Activated T-helper 2 cell treated with anti-CD3 and anti-CD28 coated beads, Interferon-gamma antibody, Interleukin-2, Interleukin-4, amounts not matched to agents 10 μg/mL and 5 μg/mL and 100 μg/mL, durations not matched to agents 14 hours and 24 hours and 36 hours (primary cell): ENCODE results near the gene FAM24B. TPM values are rescaled to one million over a fixed set of nuclear protein-coding genes. Genes with fewer than 3 reads are reported as not detected.

Experiments
- DNase-seq: peaks from one replicate; pipeline ENCODE4 v3.0.0; 2021; ENCODE audit warnings: low spot score
- H3K27ac Mint-ChIP-seq: one replicate; pipeline ENCODE4 v1.8.0; 2021; ENCODE audit warnings: mixed read lengths
- H3K27me3 Mint-ChIP-seq: one replicate; pipeline ENCODE4 v1.8.0; 2021; ENCODE audit warnings: low read depth, mixed read lengths
- H3K36me3 Mint-ChIP-seq: one replicate; pipeline ENCODE4 v1.8.0; 2021; ENCODE audit warnings: low read depth, mixed read lengths
- H3K4me1 Mint-ChIP-seq: one replicate; pipeline ENCODE4 v1.8.0; 2021; ENCODE audit warnings: low read depth, mixed read lengths
- H3K4me3 Mint-ChIP-seq: one replicate; pipeline ENCODE4 v1.8.0; 2021; ENCODE audit warnings: low read depth, mild to moderate bottlenecking, moderate library complexity, mixed read lengths
- H3K9me3 Mint-ChIP-seq: one replicate; pipeline ENCODE4 v1.8.0; 2021; ENCODE audit warnings: mixed read lengths
- intact Hi-C: fragments of 100-400 bp; cut with micrococcal nuclease; formaldehyde crosslinking; loops from one replicate; pipeline ENCODE4 v1.15.1; 2023
- total RNA-seq: library from RNA; stranded (reverse); gene quantifications from 2 replicates; pipeline ENCODE4 v1.2.3, GENCODE V29; 2022

Gene FAM24B
- total RNA-seq, 1 donor from 2014 or later, result 16.0 TPM

DNA sequence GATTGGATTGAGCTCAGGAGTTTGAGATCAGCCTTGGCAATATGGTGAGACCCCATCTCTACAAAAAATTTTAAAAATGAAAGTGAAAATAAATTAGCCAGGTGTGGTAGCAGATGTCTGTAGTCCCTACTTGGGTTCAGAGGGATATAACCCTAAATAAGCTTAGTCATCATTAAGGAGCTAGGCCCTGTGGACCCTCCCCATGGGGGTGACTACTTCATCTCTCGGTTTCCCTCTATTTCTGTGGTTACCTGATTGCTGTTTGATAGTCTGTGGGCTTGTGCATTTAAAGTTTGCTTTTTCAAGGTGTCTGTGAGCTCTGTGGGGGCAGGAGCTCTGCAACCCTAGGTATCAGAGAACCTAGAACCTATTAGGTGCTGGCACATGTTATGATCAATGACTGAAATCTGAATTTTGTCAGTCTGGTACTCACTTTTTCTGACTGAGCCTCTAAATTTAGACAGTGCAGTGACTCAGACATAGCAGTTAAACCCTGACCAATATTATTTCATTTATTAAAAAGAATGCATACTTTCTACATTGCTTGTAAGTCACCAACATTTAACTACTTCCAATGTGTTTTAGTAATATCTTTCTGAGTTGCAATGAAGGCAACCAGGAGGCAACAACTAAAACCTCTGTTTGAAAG lies 25.6 kb downstream of the FAM24B start:
- Mint-ChIP-seq H3K36me3 (peaks cover 77% of the 10 kb centered on the region), H3K27ac (peak overlapping the region; percentile 31), H3K4me1 (peaks cover 29% of the 10 kb centered on the region), H3K9me3 (no peaks in the 10 kb centered on the region), H3K27me3 (no peaks in the 10 kb centered on the region), H3K4me3 (no peak overlapping the region)
- intact Hi-C loops, result no loop called here
- no peak for DNase-seq

- Mint-ChIP-seq H3K4me3 (no peak overlapping the region), H3K36me3 (peaks cover 74% of the 10 kb centered on the region), H3K27me3 (no peaks in the 10 kb centered on the region), H3K4me1 (peaks cover 29% of the 10 kb centered on the region), H3K27ac (no peak overlapping the region), H3K9me3 (no peaks in the 10 kb centered on the region)
- intact Hi-C loops, result no loop called here
- DNase-seq, result no peak
Measured at GRCh38 chr10:122852261-122852660, 27.1 kb downstream of the FAM24B start.

DNA sequence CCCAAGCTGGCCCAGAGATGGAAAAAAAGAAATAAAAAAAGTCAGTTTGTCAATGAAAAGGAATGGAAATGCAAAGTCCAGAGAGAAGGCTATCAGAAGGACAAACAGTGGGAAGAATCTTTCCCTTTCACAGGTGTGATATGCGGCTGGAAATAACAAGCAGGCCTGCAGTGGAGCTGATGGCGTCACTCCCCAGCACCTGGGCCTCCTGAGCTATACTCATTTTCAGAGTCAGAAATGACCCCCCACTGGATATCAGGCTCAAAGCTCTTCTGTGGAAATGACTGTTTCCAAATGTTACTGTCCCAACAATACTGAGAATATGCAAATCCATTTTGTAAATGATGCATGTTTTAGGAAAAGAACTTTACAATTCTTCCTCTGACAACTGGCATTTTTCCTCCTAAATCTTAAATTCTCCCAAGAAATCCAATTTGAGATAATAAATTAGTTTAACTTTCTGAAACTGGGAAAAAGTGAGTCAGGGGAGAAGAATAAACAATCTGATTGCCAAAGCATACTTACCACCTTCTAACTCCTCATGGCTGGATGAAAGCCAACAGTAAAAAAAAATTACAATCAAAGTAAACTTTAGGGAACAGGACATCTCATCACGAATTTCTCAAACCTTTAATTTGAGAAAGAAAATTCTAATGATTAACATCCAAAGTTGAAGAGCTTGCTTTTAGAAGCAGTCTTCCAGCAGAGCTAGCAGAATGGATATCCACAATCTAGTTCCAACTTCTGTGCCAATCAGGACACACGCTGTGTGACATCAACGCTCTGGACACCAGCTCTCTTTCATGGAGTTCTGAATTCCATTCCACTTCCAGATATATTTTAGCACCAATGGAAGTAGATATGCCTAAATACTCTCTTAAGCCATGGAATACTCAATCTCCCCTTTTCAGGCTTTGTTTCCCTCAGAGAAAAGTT lies 28.4 kb downstream of the FAM24B start:
- peaks cover 27% of the 10 kb centered on the region for H3K4me1 Mint-ChIP-seq
- peaks cover 74% of the 10 kb centered on the region for H3K36me3 Mint-ChIP-seq
- no peak overlapping the region for H3K4me3 Mint-ChIP-seq
- no peaks in the 10 kb centered on the region for H3K9me3 Mint-ChIP-seq
- intact Hi-C loops, result no loop called here
- H3K27ac Mint-ChIP-seq, result no peak overlapping the region
- no peaks in the 10 kb centered on the region for H3K27me3 Mint-ChIP-seq
- no peak for DNase-seq

DNA sequence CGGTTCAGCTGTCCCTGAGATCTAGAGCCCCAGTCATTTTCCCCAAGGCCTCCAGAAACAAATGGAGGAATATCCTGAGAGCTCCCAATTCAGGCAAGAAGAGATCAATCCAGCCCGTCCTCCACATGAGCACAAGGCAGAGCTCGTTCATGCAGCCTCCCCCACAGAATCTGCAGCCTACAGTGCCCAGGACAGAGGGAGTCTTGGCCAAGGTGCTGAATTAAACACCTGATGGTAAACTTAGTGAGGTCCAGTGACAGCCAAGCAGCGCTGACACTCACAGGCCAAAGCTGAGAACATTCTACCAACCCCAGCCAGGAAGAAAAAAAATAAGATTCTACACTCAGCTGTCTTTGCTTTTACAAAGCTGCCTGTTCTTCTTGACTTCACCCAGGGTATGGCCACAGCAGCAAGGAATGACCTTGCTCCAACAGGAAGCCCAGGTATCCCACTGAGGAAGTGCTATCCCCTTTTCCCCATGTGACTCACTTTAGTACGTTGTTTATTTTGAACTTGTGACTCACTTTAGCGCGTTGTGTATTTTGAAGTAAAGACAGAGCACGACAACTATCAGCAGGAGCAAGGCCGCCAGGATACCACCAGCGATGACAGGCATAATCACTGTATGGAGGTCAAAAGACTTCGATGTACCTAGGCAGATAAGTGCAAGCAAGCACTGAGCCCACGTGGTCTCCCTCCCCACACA lies 29.3 kb downstream of the FAM24B start:
- DNase-seq, result no peak
- Mint-ChIP-seq H3K9me3 (no peaks in the 10 kb centered on the region), H3K36me3 (peaks cover 76% of the 10 kb centered on the region), H3K4me1 (peaks cover 20% of the 10 kb centered on the region), H3K27ac (no peak overlapping the region), H3K27me3 (no peaks in the 10 kb centered on the region), H3K4me3 (no peak overlapping the region)
- intact Hi-C loops, result no loop called here

GRCh38 chr10:122849090-122849489 lies 30.3 kb downstream of the FAM24B start:
- intact Hi-C loops, result no loop called here
- DNase-seq, result no peak
- peaks cover 10% of the 10 kb centered on the region for H3K4me1 Mint-ChIP-seq
- H3K27ac Mint-ChIP-seq, result no peak overlapping the region
- H3K27me3 Mint-ChIP-seq, result no peaks in the 10 kb centered on the region
- H3K9me3 Mint-ChIP-seq, result no peaks in the 10 kb centered on the region
- no peak overlapping the region for H3K4me3 Mint-ChIP-seq
- peaks cover 74% of the 10 kb centered on the region for H3K36me3 Mint-ChIP-seq

- Mint-ChIP-seq H3K27ac (no peak overlapping the region), H3K4me3 (no peak overlapping the region)
Measured at GRCh38 chr10:122847782-122848604, 31.4 kb downstream of the FAM24B start.

GRCh38 chr10:122845783-122846332 lies 33.5 kb downstream of the FAM24B start, which contains the start of gene CUZD1:
Gene CUZD1 (minus strand): TSS chr10:122845857. CDS start chr10:122845843, 14 bp downstream.
- Mint-ChIP-seq H3K27ac (no peak within 1 kb of the TSS), H3K27me3 (no peaks in the 10 kb centered on the region), H3K4me3 (no peak within 1 kb of the TSS), H3K9me3 (peaks cover 6% of the 10 kb centered on the region), H3K4me1 (peaks cover 2% of the 10 kb centered on the region), H3K36me3 (peaks cover 58% of the 10 kb centered on the region)
- no peak for DNase-seq
- intact Hi-C loops, result no loop called here

More at GRCh38 chr10:122847782-122848604, 31.4 kb downstream of the FAM24B start:
- intact Hi-C loops, result no loop called here
- DNase-seq, result no peak
- peaks cover 64% of the 10 kb centered on the region for H3K36me3 Mint-ChIP-seq
- H3K27me3 Mint-ChIP-seq, result no peaks in the 10 kb centered on the region
- H3K9me3 Mint-ChIP-seq, result no peaks in the 10 kb centered on the region
- H3K4me1 Mint-ChIP-seq, result peaks cover 3% of the 10 kb centered on the region

DNA sequence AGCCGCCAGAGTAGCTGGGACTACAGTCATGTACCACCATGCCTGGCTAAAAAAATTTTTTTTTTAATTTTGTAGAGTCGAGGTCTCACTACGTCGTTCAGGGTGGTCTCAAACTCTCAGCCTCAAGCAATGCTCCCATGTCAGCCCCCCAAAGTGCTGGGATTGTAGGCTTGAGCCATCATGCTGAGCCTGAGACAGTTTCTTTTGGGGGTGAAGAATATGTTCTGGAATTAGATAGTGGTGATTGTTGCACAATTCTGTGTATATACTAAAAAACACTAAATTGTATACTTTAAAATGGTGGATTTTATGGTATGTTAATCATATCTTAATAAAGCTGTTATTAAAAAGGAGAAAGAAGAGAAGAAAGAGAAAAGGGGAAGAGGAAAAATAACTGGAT lies 35.2 kb downstream of the FAM24B start:
- Mint-ChIP-seq H3K9me3 (peaks cover 6% of the 10 kb centered on the region), H3K27me3 (no peaks in the 10 kb centered on the region), H3K4me3 (no peak overlapping the region), H3K36me3 (peaks cover 48% of the 10 kb centered on the region), H3K27ac (no peak overlapping the region), H3K4me1 (peaks cover 2% of the 10 kb centered on the region)
- no peak for DNase-seq
- intact Hi-C loops, result no loop called here

DNA sequence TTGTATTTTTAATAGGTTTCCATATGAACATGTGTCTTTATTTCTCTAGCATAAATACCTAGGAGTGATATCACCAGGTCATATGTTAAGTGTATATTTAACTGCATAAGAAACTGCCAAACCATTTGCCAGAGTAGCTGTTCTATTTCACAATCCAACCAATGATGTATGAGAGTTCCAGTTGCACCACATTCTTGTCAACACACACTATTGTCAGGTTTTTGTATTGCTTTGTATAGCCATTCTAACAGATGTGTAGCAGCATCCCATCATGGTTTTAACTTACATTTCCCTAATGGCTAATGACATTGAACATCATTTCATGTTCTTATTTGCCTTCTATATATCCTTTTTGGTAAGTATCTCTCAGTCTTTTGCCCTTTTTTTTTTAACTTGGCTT lies 37.8 kb downstream of the FAM24B start:
- H3K27me3 Mint-ChIP-seq, result no peaks in the 10 kb centered on the region
- H3K36me3 Mint-ChIP-seq, result peaks cover 58% of the 10 kb centered on the region
- no peak overlapping the region for H3K27ac Mint-ChIP-seq
- intact Hi-C loops, result no loop called here
- H3K4me3 Mint-ChIP-seq, result no peak overlapping the region
- H3K9me3 Mint-ChIP-seq, result peaks cover 6% of the 10 kb centered on the region
- peaks cover 2% of the 10 kb centered on the region for H3K4me1 Mint-ChIP-seq
- no peak for DNase-seq

DNA sequence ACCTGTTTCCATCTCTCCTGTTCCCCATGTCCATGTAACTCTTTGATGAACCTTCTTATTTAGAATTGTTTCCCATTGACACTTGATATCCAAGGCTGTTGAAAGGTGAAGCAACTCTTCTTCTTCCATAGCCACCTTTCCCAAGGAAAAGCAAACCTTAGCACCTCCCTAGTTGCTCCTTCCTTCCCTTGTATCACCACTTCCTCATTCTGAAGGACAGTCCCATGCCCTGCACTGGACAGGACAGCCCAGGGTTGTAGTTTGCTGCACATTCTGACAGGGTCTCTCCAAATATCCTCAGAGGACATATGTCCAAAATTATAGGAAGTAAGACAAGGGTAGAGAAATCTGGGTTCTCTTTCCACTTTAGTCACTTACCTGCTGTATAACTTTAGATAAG lies 39.9 kb downstream of the FAM24B start:
- H3K4me1 Mint-ChIP-seq, result no peaks in the 10 kb centered on the region
- H3K36me3 Mint-ChIP-seq, result peaks cover 54% of the 10 kb centered on the region
- no peaks in the 10 kb centered on the region for H3K27me3 Mint-ChIP-seq
- peaks cover 6% of the 10 kb centered on the region for H3K9me3 Mint-ChIP-seq
- DNase-seq, result no peak
- no peak overlapping the region for H3K27ac Mint-ChIP-seq
- H3K4me3 Mint-ChIP-seq, result no peak overlapping the region
- intact Hi-C loops, result no loop called here

- DNase-seq, result no peak
- peaks cover 53% of the 10 kb centered on the region for H3K36me3 Mint-ChIP-seq
- H3K4me3 Mint-ChIP-seq, result no peak overlapping the region
- no peak overlapping the region for H3K27ac Mint-ChIP-seq
- H3K4me1 Mint-ChIP-seq, result no peaks in the 10 kb centered on the region
- no peaks in the 10 kb centered on the region for H3K27me3 Mint-ChIP-seq
- H3K9me3 Mint-ChIP-seq, result peaks cover 6% of the 10 kb centered on the region
- intact Hi-C loops, result no loop called here
Measured at GRCh38 chr10:122838880-122839279, 40.5 kb downstream of the FAM24B start.

GRCh38 chr10:122835908-122836307 lies 43.5 kb downstream of the FAM24B start:
- no peak for DNase-seq
- intact Hi-C loops, result no loop called here
- Mint-ChIP-seq H3K27ac (no peak overlapping the region), H3K9me3 (no peaks in the 10 kb centered on the region), H3K4me3 (no peak overlapping the region), H3K4me1 (no peaks in the 10 kb centered on the region), H3K36me3 (peaks cover 66% of the 10 kb centered on the region), H3K27me3 (no peaks in the 10 kb centered on the region)
